HG03520 (cell line): Measurements from ENCODE around the gene PKD2L2.
"Not testable (repeated sequence)": the region's sequence is repeated elsewhere in the genome, so short reads cannot be mapped to it uniquely, and the experiment has no call there.

Experiments used
- ATAC-seq: cut with Tn5 transposase; IDR thresholded peaks from one replicate; pipeline ENCODE4 v1.9.1; 2021; ENCODE audit warnings: mild to moderate bottlenecking, moderate library complexity; ENCODE audit not compliant: unreplicated experiment

PKD2L2 gene

GRCh38 chr5:137887831-137888230 lies 1.4 kb upstream of the PKD2L2 start:
- ATAC-seq, result no peak

GRCh38 chr5:137888466-137888862 lies 793 bp upstream of the PKD2L2 start:
- no peak for ATAC-seq

GRCh38 chr5:137890845-137891244 lies 1.6 kb downstream of the PKD2L2 start:
- no peak for ATAC-seq

- no peak for ATAC-seq
These were observed 2.6 kb downstream of the PKD2L2 start for GRCh38 chr5:137891849-137892248.

GRCh38 chr5:137894586-137894985 lies 5.3 kb downstream of the PKD2L2 start:
- no peak for ATAC-seq

GRCh38 chr5:137896560-137896959 lies 7.3 kb downstream of the PKD2L2 start:
- no peak for ATAC-seq

GRCh38 chr5:137899493-137899892 lies 10.2 kb downstream of the PKD2L2 start:
- no peak for ATAC-seq

- ATAC-seq, result no peak
These were observed 12.0 kb downstream of the PKD2L2 start for GRCh38 chr5:137901011-137901817.

GRCh38 chr5:137902408-137903133 lies 13.3 kb downstream of the PKD2L2 start:
- ATAC-seq, result no peak

- no peak for ATAC-seq
These were observed 25.5 kb downstream of the PKD2L2 start for GRCh38 chr5:137914758-137915157.

- ATAC-seq, result no peak
These were observed 27.7 kb downstream of the PKD2L2 start for GRCh38 chr5:137916923-137917322.

- ATAC-seq, result no peak
These were observed 32.7 kb downstream of the PKD2L2 start for GRCh38 chr5:137921931-137922330.

- ATAC-seq, result no peak
These were observed 34.6 kb downstream of the PKD2L2 start for GRCh38 chr5:137923856-137924255.

- no peak for ATAC-seq
These were observed 43.5 kb downstream of the PKD2L2 start for GRCh38 chr5:137932800-137933199.

- no peak for ATAC-seq
These were observed 44.2 kb downstream of the PKD2L2 start for GRCh38 chr5:137933491-137933911.

GRCh38 chr5:137935190-137935589 lies 45.9 kb downstream of the PKD2L2 start:
- ATAC-seq, result no peak

GRCh38 chr5:137935694-137936093 lies 46.4 kb downstream of the PKD2L2 start:
- ATAC-seq, result no peak

GRCh38 chr5:137937994-137938750 lies 48.9 kb downstream of the PKD2L2 start:
- no peak for ATAC-seq

- no peak for ATAC-seq
These were observed 49.5 kb downstream of the PKD2L2 start for GRCh38 chr5:137938751-137939143.

- no peak for ATAC-seq
These were observed 50.1 kb downstream of the PKD2L2 start for GRCh38 chr5:137939331-137939730.

GRCh38 chr5:137944280-137944679 lies 55.0 kb downstream of the PKD2L2 start:
- ATAC-seq, result not testable (repeated sequence)
